DND-41 (cell line): Measurements from ENCODE around the gene DLX1.

Source experiments
- ATAC-seq: fragments of 200-7000 bp; cut with Tn5 transposase; 3 replicates; pipeline ENCODE4 v1.9.1; 2021; ENCODE audit warnings: low read depth; ENCODE audit not compliant: insufficient read depth
- DNase-seq: peaks from one replicate; pipeline ENCODE4 v3.0.0-alpha.2; 2020
- H2AFZ ChIP-seq: 2 replicates; pipeline ENCODE4 v1.6.0; 2012; ENCODE audit warnings: low read depth, low read length
- H3K27ac ChIP-seq: 2 replicates; pipeline ENCODE4 v1.5.1; 2012; ENCODE audit warnings: low read length, inconsistent platforms
- H3K27me3 ChIP-seq: fragments of 200-600 bp; sonication (generic); 2 replicates; pipeline ENCODE4 v1.6.0; 2012; ENCODE audit warnings: low read length, mild to moderate bottlenecking, inconsistent platforms; ENCODE audit not compliant: insufficient read depth, poor library complexity
- H3K36me3 ChIP-seq: 2 replicates; pipeline ENCODE4 v1.5.1; 2012; ENCODE audit warnings: low read length, inconsistent platforms; ENCODE audit not compliant: insufficient read depth
- H3K4me1 ChIP-seq: 2 replicates; pipeline ENCODE4 v1.5.1; 2012; ENCODE audit warnings: mild to moderate bottlenecking, low read length; ENCODE audit not compliant: insufficient read depth
- H3K4me2 ChIP-seq: 2 replicates; pipeline ENCODE4 v1.6.0; 2012; ENCODE audit warnings: mild to moderate bottlenecking, moderate library complexity, low read length, inconsistent platforms; ENCODE audit not compliant: insufficient read depth
- H3K4me3 ChIP-seq, 2 experiments: fragments of 200-600 bp in 1 of 2; shearing (Covaris generic) in 1 of 2; 2 replicates each; pipeline ENCODE4 v1.5.1; 2012 to 2016; ENCODE audit warnings: inconsistent platforms in 2 of 2, low read length in 2 of 2, mild to moderate bottlenecking in 2 of 2, low read depth in 1 of 2, moderate library complexity in 1 of 2
- H3K79me2 ChIP-seq: 2 replicates; pipeline ENCODE4 v1.6.0; 2012; ENCODE audit warnings: low read length, inconsistent platforms; ENCODE audit not compliant: insufficient read depth
- H3K9ac ChIP-seq: 2 replicates; pipeline ENCODE4 v1.6.0; 2012; ENCODE audit warnings: low read depth, mild to moderate bottlenecking, inconsistent platforms, low read length, moderate library complexity
- H3K9me3 ChIP-seq: 2 replicates; pipeline ENCODE4 v1.5.1; 2012; ENCODE audit warnings: low read length, moderate library complexity, mild to moderate bottlenecking, inconsistent platforms; ENCODE audit not compliant: insufficient read depth, severe bottlenecking
- H4K20me1 ChIP-seq: 2 replicates; pipeline ENCODE4 v1.6.0; 2012; ENCODE audit warnings: low read length; ENCODE audit not compliant: insufficient read depth
- EZH2 ChIP-seq: IDR thresholded peaks from 3 replicates; pipeline ENCODE4 v1.6.1; 2012; ENCODE audit warnings: borderline replicate concordance, low read depth, mild to moderate bottlenecking, moderate library complexity, low read length, inconsistent platforms; ENCODE audit not compliant: severe bottlenecking
- TF ChIP-seq, protein P1 (sequence below): IDR thresholded peaks from 2 replicates; pipeline ENCODE4 v1.5.1; 2012; ENCODE audit warnings: borderline replicate concordance, low read length, moderate library complexity, mild to moderate bottlenecking; ENCODE audit not compliant: poor library complexity, severe bottlenecking; ENCODE audit errors: extremely low read depth

Gene DLX1

DNA sequence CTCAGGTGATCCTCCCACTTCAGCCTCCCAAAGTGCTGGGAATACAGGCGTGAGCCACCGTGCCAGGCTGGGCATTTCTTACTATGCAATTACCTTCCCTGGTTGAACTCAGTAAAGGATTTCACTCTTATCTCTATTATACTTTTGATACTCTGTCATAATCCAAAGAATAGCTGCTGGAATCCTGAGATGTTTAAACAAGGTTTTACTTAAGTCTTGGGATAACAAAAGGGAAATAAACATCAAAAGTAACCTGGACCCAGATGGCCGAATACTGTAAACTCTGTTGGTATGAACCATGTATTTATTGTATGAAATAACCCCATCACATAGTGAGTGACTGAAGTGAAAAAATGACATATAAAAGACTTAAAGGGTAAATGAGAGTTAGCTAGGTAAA, 29.3 kb downstream of the DLX1 start:
- TF ChIP-seq EZH2 = no peak
- TF ChIP-seq, protein P1, sequence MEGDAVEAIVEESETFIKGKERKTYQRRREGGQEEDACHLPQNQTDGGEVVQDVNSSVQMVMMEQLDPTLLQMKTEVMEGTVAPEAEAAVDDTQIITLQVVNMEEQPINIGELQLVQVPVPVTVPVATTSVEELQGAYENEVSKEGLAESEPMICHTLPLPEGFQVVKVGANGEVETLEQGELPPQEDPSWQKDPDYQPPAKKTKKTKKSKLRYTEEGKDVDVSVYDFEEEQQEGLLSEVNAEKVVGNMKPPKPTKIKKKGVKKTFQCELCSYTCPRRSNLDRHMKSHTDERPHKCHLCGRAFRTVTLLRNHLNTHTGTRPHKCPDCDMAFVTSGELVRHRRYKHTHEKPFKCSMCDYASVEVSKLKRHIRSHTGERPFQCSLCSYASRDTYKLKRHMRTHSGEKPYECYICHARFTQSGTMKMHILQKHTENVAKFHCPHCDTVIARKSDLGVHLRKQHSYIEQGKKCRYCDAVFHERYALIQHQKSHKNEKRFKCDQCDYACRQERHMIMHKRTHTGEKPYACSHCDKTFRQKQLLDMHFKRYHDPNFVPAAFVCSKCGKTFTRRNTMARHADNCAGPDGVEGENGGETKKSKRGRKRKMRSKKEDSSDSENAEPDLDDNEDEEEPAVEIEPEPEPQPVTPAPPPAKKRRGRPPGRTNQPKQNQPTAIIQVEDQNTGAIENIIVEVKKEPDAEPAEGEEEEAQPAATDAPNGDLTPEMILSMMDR = no peak
- ATAC-seq = no peak

DNA sequence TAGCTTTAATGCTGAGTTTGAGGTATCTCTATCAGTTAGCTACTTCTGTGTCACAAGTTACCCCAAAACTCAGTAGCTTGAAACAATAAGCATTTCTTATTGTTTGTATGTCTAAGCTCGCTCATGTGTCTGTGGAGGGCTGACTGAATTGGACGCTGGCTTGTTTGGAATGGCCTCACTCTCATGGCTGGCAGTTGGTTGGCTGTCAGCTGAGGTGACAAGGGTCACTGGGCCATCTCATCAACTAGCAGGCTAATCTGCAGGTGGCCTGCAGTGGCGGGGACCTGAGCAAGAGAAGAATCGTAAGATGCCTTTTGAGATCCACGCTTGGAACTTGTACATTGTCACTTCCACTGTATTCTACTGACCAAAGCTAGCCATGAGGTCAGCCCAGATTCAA, 30.8 kb downstream of the DLX1 start:
- Histone ChIP-seq H3K36me3 (no peaks in the 10 kb centered on the region), H4K20me1 (no peaks in the 10 kb centered on the region), H3K79me2 (no peaks in the 10 kb centered on the region), H2AFZ (no peak overlapping the region), H3K9me3 (no peaks in the 10 kb centered on the region), H3K4me1 (no peaks in the 10 kb centered on the region), H3K4me3 (no peak overlapping the region), H3K27me3 (no peaks in the 10 kb centered on the region), H3K4me2 (no peak overlapping the region), H3K9ac (no peak overlapping the region), H3K27ac (no peak overlapping the region)
- DNase-seq (no peak), ATAC-seq (no peak)
- TF ChIP-seq, protein P1 = no peak
- TF ChIP-seq EZH2 = no peak

More for the DNA sequence above, 29.3 kb downstream of the DLX1 start:
- Histone ChIP-seq H2AFZ (no peak overlapping the region), H3K4me1 (no peaks in the 10 kb centered on the region), H3K4me2 (no peak overlapping the region), H3K9ac (no peak overlapping the region), H3K36me3 (no peaks in the 10 kb centered on the region), H4K20me1 (no peaks in the 10 kb centered on the region), H3K79me2 (no peaks in the 10 kb centered on the region), H3K27ac (no peak overlapping the region), H3K4me3 (no peak overlapping the region), H3K27me3 (no peaks in the 10 kb centered on the region), H3K9me3 (no peaks in the 10 kb centered on the region)
- no peak for DNase-seq

DNA sequence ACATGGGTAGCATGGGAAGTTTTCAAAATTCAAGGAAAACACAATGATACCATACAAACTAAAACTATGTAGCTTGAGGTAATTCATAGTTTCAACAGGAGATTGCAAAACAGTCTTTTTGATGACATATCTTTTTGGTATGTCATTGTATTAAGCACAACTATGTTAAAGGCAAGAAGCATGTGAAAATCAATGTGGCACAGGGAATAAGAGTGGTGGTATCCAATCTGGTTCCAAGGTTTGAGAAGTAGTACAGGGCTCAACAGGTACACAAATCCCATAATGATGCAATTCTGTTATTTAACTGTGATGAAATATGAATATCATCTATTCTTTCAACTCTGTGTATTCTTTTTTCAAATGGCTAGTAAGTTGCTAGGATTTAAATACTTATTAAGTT, 33.8 kb downstream of the DLX1 start:
- no peak for ATAC-seq
- H3K27ac ChIP-seq = no peak overlapping the region

More for the DNA sequence above, 33.8 kb downstream of the DLX1 start:
- H3K27me3 ChIP-seq = no peaks in the 10 kb centered on the region
- H3K79me2 ChIP-seq = no peaks in the 10 kb centered on the region
- no peak for TF ChIP-seq EZH2
- TF ChIP-seq, protein P1 = no peak
- no peak overlapping the region for H3K4me3 ChIP-seq
- H3K4me1 ChIP-seq = no peaks in the 10 kb centered on the region
- H3K4me2 ChIP-seq = no peak overlapping the region
- no peak overlapping the region for H2AFZ ChIP-seq
- no peak for DNase-seq
- no peaks in the 10 kb centered on the region for H4K20me1 ChIP-seq
- H3K36me3 ChIP-seq = no peaks in the 10 kb centered on the region
- no peaks in the 10 kb centered on the region for H3K9me3 ChIP-seq
- no peak overlapping the region for H3K9ac ChIP-seq
